Measurements from ENCODE around the gene PTPN4. TPM values are rescaled to one million over a fixed set of nuclear protein-coding genes. Genes with fewer than 3 reads are reported as not detected.
A peak's percentile ranks its signal among the peaks of the same experiment; 100 is the strongest.

PTPN4 gene
- total and polyA plus RNA-seq, 7 donors = 1.8 to 42.9 (median 21.7) TPM

DNA sequence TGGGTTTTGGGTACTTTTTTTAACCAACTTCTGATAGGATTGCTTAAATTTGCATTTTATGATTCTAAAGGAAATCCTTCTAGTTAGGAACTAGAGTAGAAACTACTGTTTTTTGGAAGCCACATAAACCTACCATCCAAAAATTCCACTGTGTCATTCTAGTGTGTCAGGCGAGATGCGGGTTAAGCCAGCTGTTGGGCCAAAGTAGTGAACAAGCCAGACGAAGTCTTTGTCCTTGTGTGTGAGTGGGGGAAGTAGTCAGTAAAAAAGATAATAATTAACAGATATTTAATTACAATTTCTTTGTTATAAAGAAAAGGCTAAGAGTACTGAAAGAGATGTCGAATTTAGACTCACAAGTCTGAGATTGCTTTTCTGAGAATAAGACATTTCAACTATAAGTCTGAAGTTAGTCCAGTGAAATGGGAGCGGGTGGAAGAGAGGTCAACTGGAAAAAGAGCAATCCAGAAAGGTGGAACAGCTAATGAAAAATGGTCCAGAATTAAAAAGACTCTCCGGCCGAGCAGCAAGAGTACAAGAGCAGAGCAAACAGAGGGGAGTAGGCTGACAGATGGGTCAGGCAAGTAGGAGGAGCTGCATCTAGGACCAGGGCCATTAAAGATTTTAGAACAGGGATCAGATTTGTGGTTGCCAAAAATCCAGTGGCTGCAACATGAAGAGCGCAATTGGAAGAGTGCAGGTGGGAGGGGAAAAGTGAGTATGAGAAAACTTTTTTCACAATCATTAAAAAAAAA is 254.7 kb downstream of the PTPN4 start:
- Histone ChIP-seq H3K27ac (peak overlapping the region in 2 of 4 donors; percentile 85 to 91), H3K4me3 (peak overlapping the region in 1 of 4 donors; percentile 89), H3K36me3 (no peaks in the 10 kb centered on the region), H3K9me3 (no peaks in the 10 kb centered on the region), H3K27me3 (no peaks in the 10 kb centered on the region), H3K4me1 (peaks cover 0 to 18% (median 11%) of the 10 kb centered on the region in 4 donors)
- TF ChIP-seq, protein P1, sequence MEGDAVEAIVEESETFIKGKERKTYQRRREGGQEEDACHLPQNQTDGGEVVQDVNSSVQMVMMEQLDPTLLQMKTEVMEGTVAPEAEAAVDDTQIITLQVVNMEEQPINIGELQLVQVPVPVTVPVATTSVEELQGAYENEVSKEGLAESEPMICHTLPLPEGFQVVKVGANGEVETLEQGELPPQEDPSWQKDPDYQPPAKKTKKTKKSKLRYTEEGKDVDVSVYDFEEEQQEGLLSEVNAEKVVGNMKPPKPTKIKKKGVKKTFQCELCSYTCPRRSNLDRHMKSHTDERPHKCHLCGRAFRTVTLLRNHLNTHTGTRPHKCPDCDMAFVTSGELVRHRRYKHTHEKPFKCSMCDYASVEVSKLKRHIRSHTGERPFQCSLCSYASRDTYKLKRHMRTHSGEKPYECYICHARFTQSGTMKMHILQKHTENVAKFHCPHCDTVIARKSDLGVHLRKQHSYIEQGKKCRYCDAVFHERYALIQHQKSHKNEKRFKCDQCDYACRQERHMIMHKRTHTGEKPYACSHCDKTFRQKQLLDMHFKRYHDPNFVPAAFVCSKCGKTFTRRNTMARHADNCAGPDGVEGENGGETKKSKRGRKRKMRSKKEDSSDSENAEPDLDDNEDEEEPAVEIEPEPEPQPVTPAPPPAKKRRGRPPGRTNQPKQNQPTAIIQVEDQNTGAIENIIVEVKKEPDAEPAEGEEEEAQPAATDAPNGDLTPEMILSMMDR (IDR thresholded peaks at IDR 0.05) = no peak
- 45 to 84% methylated on average over 8 of the region's 8 CpGs for WGBS, 2 donors
- intact Hi-C loops (cut with DNase I) = loop anchor here (10.0 kb wide), 1 partner anchor 160 kb away; no protein-coding TSS in a partner anchor
- no peak for DNase-seq

DNA sequence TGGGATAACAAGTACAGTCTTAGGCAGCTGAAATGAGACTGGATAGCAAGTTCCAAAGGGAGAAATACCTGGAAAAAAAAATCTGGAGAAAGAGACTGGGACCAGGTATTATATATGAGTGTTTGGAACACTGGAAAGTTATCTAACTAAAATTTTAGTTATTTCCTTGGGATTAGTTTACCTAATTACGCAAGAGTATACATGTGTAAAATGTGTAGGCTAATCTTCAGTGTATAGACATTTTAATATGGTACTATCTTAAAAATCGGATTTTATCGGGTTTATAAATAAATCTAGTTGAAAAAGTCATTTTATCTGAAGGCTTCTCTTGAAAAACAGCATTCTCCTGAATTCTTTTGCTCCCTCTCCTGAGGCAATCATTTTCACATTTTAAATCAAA is 257.1 kb downstream of the PTPN4 start:
- TF ChIP-seq EP300 (IDR thresholded peaks at IDR 0.05) (no peak), POLR2AphosphoS5 (IDR thresholded peaks at IDR 0.05) (no peak), POLR2A (IDR thresholded peaks at IDR 0.05) (no peak)
- TF ChIP-seq, protein P1 (IDR thresholded peaks at IDR 0.05) = no peak
- H3K27me3 ChIP-seq = no peaks in the 10 kb centered on the region
- no peak overlapping the region for H3K27ac ChIP-seq
- no peak overlapping the region for H3K4me3 ChIP-seq
- H3K36me3 ChIP-seq = no peaks in the 10 kb centered on the region
- no peaks in the 10 kb centered on the region for H3K9me3 ChIP-seq
- H3K4me1 ChIP-seq = peaks cover 0 to 17% (median 11%) of the 10 kb centered on the region in 4 donors
- 90 to 94% methylated on average over 3 of the region's 3 CpGs for WGBS, 2 donors
- intact Hi-C loops (cut with DNase I) = loop anchor here (10.0 kb wide), 1 partner anchor 158 kb away; no protein-coding TSS in a partner anchor
- DNase-seq = no peak

- intact Hi-C loops (cut with DNase I) = loop anchor here (10.0 kb wide), 1 partner anchor 158 kb away; no protein-coding TSS in a partner anchor
- WGBS, 2 donors = 97% methylated on average over 2 of the region's 2 CpGs
- no peaks in the 10 kb centered on the region for H3K36me3 ChIP-seq
Observed at GRCh38 chr2:120017201-120017600, 257.5 kb downstream of the PTPN4 start.

DNA sequence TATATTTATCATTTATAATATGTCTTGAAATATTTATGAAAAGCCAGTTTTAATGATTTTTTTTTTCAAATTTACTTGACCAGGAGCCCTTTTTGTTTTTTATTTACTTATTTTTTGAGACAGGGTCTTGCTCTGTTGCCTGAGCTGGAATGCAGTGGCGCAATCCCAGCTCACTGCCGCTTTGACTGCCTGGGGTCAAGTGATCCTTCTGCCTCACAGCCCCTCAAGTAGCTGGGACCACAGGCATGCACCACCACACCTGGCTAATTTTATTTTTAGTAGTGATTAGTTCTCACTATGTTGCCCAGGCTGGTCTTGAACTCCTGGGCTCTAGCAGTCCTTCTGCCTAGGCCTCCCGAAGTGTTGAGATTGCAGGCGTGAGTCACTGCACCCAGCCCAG is 258.8 kb downstream of the PTPN4 start:
- intact Hi-C loops (cut with DNase I) = loop anchor here (10.0 kb wide), 1 partner anchor 156 kb away; no protein-coding TSS in a partner anchor
- H3K27me3 ChIP-seq = no peaks in the 10 kb centered on the region
- DNase-seq = no peak
- TF ChIP-seq POLR2A (IDR thresholded peaks at IDR 0.05) (no peak), EP300 (IDR thresholded peaks at IDR 0.05) (no peak), POLR2AphosphoS5 (IDR thresholded peaks at IDR 0.05) (no peak)
- TF ChIP-seq, protein P1 (IDR thresholded peaks at IDR 0.05) = no peak
- 96 to 97% methylated on average over 4 of the region's 4 CpGs for WGBS, 2 donors
- H3K9me3 ChIP-seq = no peaks in the 10 kb centered on the region
- no peak overlapping the region for H3K27ac ChIP-seq
- no peak overlapping the region for H3K4me3 ChIP-seq
- peaks cover 0 to 10% (median 4%) of the 10 kb centered on the region in 4 donors for H3K4me1 ChIP-seq
- H3K36me3 ChIP-seq = no peaks in the 10 kb centered on the region

More at GRCh38 chr2:120017201-120017600, 257.5 kb downstream of the PTPN4 start:
- no peak for DNase-seq
- TF ChIP-seq POLR2AphosphoS5 (IDR thresholded peaks at IDR 0.05) (no peak), EP300 (IDR thresholded peaks at IDR 0.05) (no peak), POLR2A (IDR thresholded peaks at IDR 0.05) (no peak)
- TF ChIP-seq, protein P1 (IDR thresholded peaks at IDR 0.05) = no peak
- Histone ChIP-seq H3K9me3 (no peaks in the 10 kb centered on the region), H3K4me3 (no peak overlapping the region), H3K27me3 (no peaks in the 10 kb centered on the region), H3K27ac (no peak overlapping the region), H3K4me1 (peaks cover 0 to 15% (median 8%) of the 10 kb centered on the region in 4 donors)
